Measurements from ENCODE around the gene TECTB.

TECTB gene

GRCh38 chr10:112295853-112296830, 12.9 kb downstream of the TECTB start:
- H3K4me3 ChIP-seq (ENCODE audit: low read length): no peak overlapping the region
- peak; percentile 55 for DNase-seq (ENCODE audit: low read depth)
- no peak for TF ChIP-seq CTCF (conservative IDR thresholded peaks at IDR 0.05; ENCODE audit: low read length)

DNA sequence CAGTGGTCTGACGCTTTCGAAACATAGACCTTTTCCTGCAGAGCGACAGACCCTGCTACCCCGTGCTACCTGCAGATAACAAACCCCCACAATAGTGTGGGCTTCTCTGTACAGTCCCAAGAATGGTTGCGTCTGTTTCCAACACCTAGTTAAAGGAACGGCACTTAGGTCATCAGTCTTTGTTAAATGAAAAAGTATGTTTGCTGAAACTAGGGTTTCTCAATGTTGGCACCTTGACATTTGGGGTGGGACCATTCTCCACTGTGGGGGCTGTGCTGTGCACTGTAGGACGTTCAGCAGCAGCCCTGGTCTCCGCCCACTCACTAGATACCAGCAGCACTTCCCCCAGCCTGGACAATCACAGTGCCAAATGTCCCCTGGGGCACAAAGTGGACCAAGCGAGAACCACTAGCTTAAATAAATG, 13.7 kb downstream of the TECTB start:
- H3K4me3 ChIP-seq (ENCODE audit: low read length): no peak overlapping the region
- no peak for DNase-seq (ENCODE audit: low read depth)
- TF ChIP-seq CTCF (conservative IDR thresholded peaks at IDR 0.05; ENCODE audit: low read length): no peak

GRCh38 chr10:112298581-112298980, 15.4 kb downstream of the TECTB start:
- no peak for DNase-seq (ENCODE audit: low read depth)
- TF ChIP-seq CTCF (conservative IDR thresholded peaks at IDR 0.05; ENCODE audit: low read length): no peak

GRCh38 chr10:112299456-112299855, 16.3 kb downstream of the TECTB start:
- DNase-seq (ENCODE audit: low read depth): no peak
- no peak overlapping the region for H3K4me3 ChIP-seq (ENCODE audit: low read length)
- TF ChIP-seq CTCF (conservative IDR thresholded peaks at IDR 0.05; ENCODE audit: low read length): no peak

More at GRCh38 chr10:112298581-112298980, 15.4 kb downstream of the TECTB start:
- no peak overlapping the region for H3K4me3 ChIP-seq (ENCODE audit: low read length)

GRCh38 chr10:112302335-112302734, 19.1 kb downstream of the TECTB start:
- no peak overlapping the region for H3K4me3 ChIP-seq (ENCODE audit: low read length)
- no peak for TF ChIP-seq CTCF (conservative IDR thresholded peaks at IDR 0.05; ENCODE audit: low read length)
- DNase-seq (ENCODE audit: low read depth): no peak

DNA sequence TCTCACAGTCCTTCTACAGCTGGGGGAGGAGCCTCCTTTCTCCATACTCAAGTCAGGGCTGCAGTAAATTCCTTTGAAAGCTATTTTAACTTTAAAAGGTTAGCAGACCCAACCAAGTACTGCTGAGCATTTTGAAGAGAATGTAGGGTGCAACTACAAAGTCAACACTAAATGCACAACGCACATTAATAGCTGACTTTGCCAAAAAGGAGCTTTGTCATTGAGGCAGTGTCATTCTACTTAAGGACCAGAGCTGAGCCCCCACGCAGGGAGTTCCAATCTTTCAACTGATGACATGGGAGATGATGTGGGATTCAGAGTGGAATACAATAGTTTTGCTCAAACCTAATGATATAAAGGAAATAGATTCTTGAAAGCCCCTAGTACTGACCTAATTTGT, 20.3 kb downstream of the TECTB start:
- no peak for TF ChIP-seq CTCF (conservative IDR thresholded peaks at IDR 0.05; ENCODE audit: low read length)
- no peak overlapping the region for H3K4me3 ChIP-seq (ENCODE audit: low read length)

More for the DNA sequence above, 20.3 kb downstream of the TECTB start:
- no peak for DNase-seq (ENCODE audit: low read depth)

Data from AG10803 (cell line).